HepG2 (cell line): ENCODE data around the gene CERS1. TPM values are rescaled to one million over a fixed set of nuclear protein-coding genes. Genes with fewer than 3 reads are reported as not detected.

Experiments
- BCL6 ChIP-seq: IDR thresholded peaks from 2 replicates; pipeline ENCODE4 v1.6.1; 2016; ENCODE audit warnings: missing genetic modification reagents, missing compliant biosample characterization
- CHD2 ChIP-seq: IDR thresholded peaks from 2 replicates; pipeline ENCODE4 v1.6.1; 2011; ENCODE audit warnings: low read depth, low read length, improper control_type of control experiment
- EZH2 ChIP-seq: conservative IDR thresholded peaks from 2 replicates; pipeline ENCODE4 v1.6.1; 2012; ENCODE audit warnings: mild to moderate bottlenecking, low read depth, low read length, moderate library complexity
- HNRNPH1 ChIP-seq: fragments of 200-400 bp; formaldehyde crosslinking; optimal IDR thresholded peaks from 2 replicates; pipeline ENCODE3; 2017; ENCODE audit warnings: mild to moderate bottlenecking, low read depth, low read length
- ISL2 ChIP-seq: sonication (generic); formaldehyde crosslinking; IDR thresholded peaks from 2 replicates; pipeline ENCODE4 v1.5.0; 2020; ENCODE audit warnings: missing genetic modification reagents
- JUND ChIP-seq: sonication (generic); formaldehyde crosslinking; IDR thresholded peaks from 2 replicates; pipeline ENCODE4 v1.8.0; 2022; ENCODE audit warnings: mild to moderate bottlenecking, missing genetic modification reagents
- KDM2A ChIP-seq: sonication (generic); formaldehyde crosslinking; IDR thresholded peaks from 2 replicates; pipeline ENCODE4 v1.4.0; 2020; ENCODE audit warnings: low read depth, missing genetic modification reagents, borderline replicate concordance
- PCBP2 ChIP-seq: fragments of 200-400 bp; formaldehyde crosslinking; optimal IDR thresholded peaks from 2 replicates; pipeline ENCODE3; 2018; ENCODE audit warnings: low read length, low read depth; ENCODE audit not compliant: poor library complexity, severe bottlenecking
- RARA ChIP-seq: IDR thresholded peaks from 2 replicates; pipeline ENCODE4 v1.6.1; 2016; ENCODE audit warnings: missing genetic modification reagents, missing compliant biosample characterization
- RCOR2 ChIP-seq: IDR thresholded peaks from 2 replicates; pipeline ENCODE4 v1.6.1; 2016; ENCODE audit warnings: missing biosample characterization, missing genetic modification reagents
- SALL1 ChIP-seq: sonication (generic); formaldehyde crosslinking; IDR thresholded peaks from 2 replicates; pipeline ENCODE4 v1.8.0; 2022; ENCODE audit warnings: mild to moderate bottlenecking, missing genetic modification reagents
- SETDB1 ChIP-seq: sonication (generic); formaldehyde crosslinking; IDR thresholded peaks from 2 replicates; pipeline ENCODE4 v1.5.1; 2020; ENCODE audit warnings: missing genetic modification reagents, mild to moderate bottlenecking, borderline replicate concordance
- THAP8 ChIP-seq: sonication (generic); formaldehyde crosslinking; IDR thresholded peaks from 2 replicates; pipeline ENCODE4 v1.5.1; 2020; ENCODE audit warnings: missing genetic modification reagents, mild to moderate bottlenecking, borderline replicate concordance
- ZBTB43 ChIP-seq: sonication (generic); formaldehyde crosslinking; conservative IDR thresholded peaks from 2 replicates; pipeline ENCODE4 v1.4.0; 2020; ENCODE audit warnings: missing genetic modification reagents
- ZFY ChIP-seq: sonication (generic); formaldehyde crosslinking; IDR thresholded peaks from 2 replicates; pipeline ENCODE4 v1.4.0; 2020; ENCODE audit warnings: missing genetic modification reagents
- ZFYVE20 ChIP-seq: sonication (generic); formaldehyde crosslinking; IDR thresholded peaks from 2 replicates; pipeline ENCODE4 v1.8.0; 2023; ENCODE audit warnings: low read depth, mild to moderate bottlenecking, moderate library complexity, missing genetic modification reagents, borderline replicate concordance
- ZIK1 ChIP-seq: sonication (generic); formaldehyde crosslinking; IDR thresholded peaks from 2 replicates; pipeline ENCODE4 v1.5.0; 2020; ENCODE audit warnings: mild to moderate bottlenecking, low read depth, missing genetic modification reagents, borderline replicate concordance
- ZMYM2 ChIP-seq: sonication (generic); formaldehyde crosslinking; IDR thresholded peaks from 2 replicates; pipeline ENCODE4 v1.8.0; 2022; ENCODE audit warnings: mild to moderate bottlenecking, missing genetic modification reagents
- ZNF160 ChIP-seq: sonication (generic); formaldehyde crosslinking; IDR thresholded peaks from 2 replicates; pipeline ENCODE4 v1.8.0; 2022; ENCODE audit warnings: mild to moderate bottlenecking, inconsistent platforms, missing genetic modification reagents
- ZNF17 ChIP-seq: sonication (generic); formaldehyde crosslinking; IDR thresholded peaks from 2 replicates; pipeline ENCODE4 v1.5.0; 2020; ENCODE audit warnings: mild to moderate bottlenecking, missing genetic modification reagents
- ZNF251 ChIP-seq: sonication (generic); formaldehyde crosslinking; IDR thresholded peaks from 2 replicates; pipeline ENCODE4 v1.9.0; 2021; ENCODE audit warnings: mild to moderate bottlenecking, missing genetic modification reagents
- ZNF264 ChIP-seq: sonication (generic); formaldehyde crosslinking; IDR thresholded peaks from 2 replicates; pipeline ENCODE4 v1.4.0; 2020; ENCODE audit warnings: missing genetic modification reagents
- ZNF543 ChIP-seq: sonication (generic); formaldehyde crosslinking; IDR thresholded peaks from 2 replicates; pipeline ENCODE4 v1.4.0; 2020; ENCODE audit warnings: mild to moderate bottlenecking, missing genetic modification reagents
- ZNF549 ChIP-seq: sonication (generic); formaldehyde crosslinking; IDR thresholded peaks from 2 replicates; pipeline ENCODE4 v1.5.0; 2020; ENCODE audit warnings: missing genetic modification reagents
- ZNF652 ChIP-seq: IDR thresholded peaks from 2 replicates; pipeline ENCODE4 v1.6.1; 2016; ENCODE audit warnings: low read depth, borderline replicate concordance
- ZSCAN22 ChIP-seq: sonication (generic); formaldehyde crosslinking; IDR thresholded peaks from 2 replicates; pipeline ENCODE4 v1.4.0; 2020; ENCODE audit warnings: mild to moderate bottlenecking, missing genetic modification reagents
- ZSCAN29 ChIP-seq: sonication (generic); formaldehyde crosslinking; conservative IDR thresholded peaks from 2 replicates; pipeline ENCODE4 v1.4.0; 2020; ENCODE audit warnings: mild to moderate bottlenecking, missing genetic modification reagents
- polyA plus RNA-seq, 8 experiments: library from polyadenylated mRNA; depleted of rRNA in 3 of 8; stranded (reverse) in 7 of 8; unstranded in 1 of 8; fragments of >200 nt; fragmentation: Illumina TruSeq in 4 of 8; extraction: Trizol in 4 of 8; gene quantifications; 2 replicates each; pipeline versions ENCODE4 v1.2.1 to v1.2.3, GENCODE V29; 2011 to 2016; ENCODE audit warnings: low read depth in 4 of 8, missing spikeins in 1 of 8, mixed read lengths in 1 of 8; ENCODE audit not compliant: insufficient read depth in 1 of 8
- total RNA-seq, 5 experiments: library from RNA; depleted of rRNA; stranded (reverse); fragments of >200 nt; fragmentation: Illumina TruSeq; extraction: Trizol; gene quantifications; 2 replicates each; pipeline ENCODE4 v1.2.3, GENCODE V29; 2016; ENCODE audit warnings: low read depth in 1 of 5
- TF ChIP-seq, protein P1 (sequence below): sonication (generic); formaldehyde crosslinking; IDR thresholded peaks from 2 replicates; pipeline ENCODE4 v1.4.0; 2020; ENCODE audit warnings: missing genetic modification reagents; ENCODE audit errors: not compliant biosample characterization
- TF ChIP-seq, protein P2 (sequence below): IDR thresholded peaks from 2 replicates; pipeline ENCODE4 v1.6.1; 2016; ENCODE audit warnings: low read depth

The CERS1 gene
- total and polyA plus RNA-seq, 2 of the 13 experiments (the other 11 are each of a cell fraction or from before 2014, with no cell fraction given), result 4.6 to 9.8 TPM

DNA sequence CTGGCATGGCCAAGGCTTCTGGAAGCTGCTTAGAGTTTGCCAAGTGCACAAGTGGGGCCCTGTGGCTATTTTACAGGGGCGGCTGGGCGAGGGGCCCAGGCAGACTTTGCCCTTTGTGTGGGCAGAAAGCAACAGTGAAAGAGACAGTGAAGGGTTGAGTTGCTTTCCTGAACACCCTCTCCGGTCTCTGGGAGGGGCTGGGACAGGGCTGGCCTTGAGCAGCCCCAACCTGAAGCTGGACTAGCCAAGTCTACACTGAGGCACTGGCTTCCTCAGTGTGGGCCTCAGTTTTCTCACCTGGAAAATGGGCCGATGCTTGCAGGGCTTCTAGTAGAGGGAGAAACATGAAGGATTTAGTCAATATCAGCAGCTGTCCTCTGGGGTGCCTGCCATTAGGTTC lies 47.5 kb upstream of the CERS1 start (continued):
- TF ChIP-seq ZMYM2, result peak; percentile 79; the same call in 1 of the 2 replicates
- TF ChIP-seq RARA, result 0 out of 2 replicates have a peak, but pooled peaks have one; percentile 5
- no peak for TF ChIP-seq BCL6 (CRISPR knock-in tag)
- peak; percentile 78; the same call in 1 of the 2 replicates for TF ChIP-seq RCOR2 (CRISPR knock-in tag)
- TF ChIP-seq EZH2, result no peak
- TF ChIP-seq CHD2, result no peak
- TF ChIP-seq, protein P1, sequence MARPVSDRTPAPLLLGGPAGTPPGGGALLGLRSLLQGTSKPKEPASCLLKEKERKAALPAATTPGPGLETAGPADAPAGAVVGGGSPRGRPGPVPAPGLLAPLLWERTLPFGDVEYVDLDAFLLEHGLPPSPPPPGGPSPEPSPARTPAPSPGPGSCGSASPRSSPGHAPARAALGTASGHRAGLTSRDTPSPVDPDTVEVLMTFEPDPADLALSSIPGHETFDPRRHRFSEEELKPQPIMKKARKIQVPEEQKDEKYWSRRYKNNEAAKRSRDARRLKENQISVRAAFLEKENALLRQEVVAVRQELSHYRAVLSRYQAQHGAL (CRISPR knock-in tag), result no peak
- TF ChIP-seq ZNF264 (CRISPR knock-in tag), result no peak
- TF ChIP-seq ZNF652 (CRISPR knock-in tag), result no peak
- no peak for TF ChIP-seq JUND (CRISPR knock-in tag)
- 0 out of 2 replicates have a peak, but pooled peaks have one; percentile 18 for TF ChIP-seq KDM2A
- no peak for TF ChIP-seq ZFY (CRISPR knock-in tag)
- no peak for TF ChIP-seq SETDB1 (CRISPR knock-in tag)
- no peak for TF ChIP-seq THAP8 (CRISPR knock-in tag)
- TF ChIP-seq ZSCAN29, result 0 out of 2 replicates have a peak, but pooled peaks have one; percentile 41
- no peak for TF ChIP-seq PCBP2
- no peak for TF ChIP-seq ZSCAN22 (CRISPR knock-in tag)
- no peak for TF ChIP-seq ZNF549 (CRISPR knock-in tag)
- TF ChIP-seq ZFYVE20 (CRISPR knock-in tag), result no peak
- peak; percentile 92 for TF ChIP-seq ZNF543 (CRISPR knock-in tag)
- TF ChIP-seq ISL2 (CRISPR knock-in tag), result 0 out of 2 replicates have a peak, but pooled peaks have one; percentile 16
- 0 out of 2 replicates have a peak, but pooled peaks have one; percentile 13 for TF ChIP-seq SALL1 (CRISPR knock-in tag)
- no peak for TF ChIP-seq HNRNPH1
- TF ChIP-seq ZBTB43, result no peak
- TF ChIP-seq ZIK1, result no peak
- TF ChIP-seq, protein P2, sequence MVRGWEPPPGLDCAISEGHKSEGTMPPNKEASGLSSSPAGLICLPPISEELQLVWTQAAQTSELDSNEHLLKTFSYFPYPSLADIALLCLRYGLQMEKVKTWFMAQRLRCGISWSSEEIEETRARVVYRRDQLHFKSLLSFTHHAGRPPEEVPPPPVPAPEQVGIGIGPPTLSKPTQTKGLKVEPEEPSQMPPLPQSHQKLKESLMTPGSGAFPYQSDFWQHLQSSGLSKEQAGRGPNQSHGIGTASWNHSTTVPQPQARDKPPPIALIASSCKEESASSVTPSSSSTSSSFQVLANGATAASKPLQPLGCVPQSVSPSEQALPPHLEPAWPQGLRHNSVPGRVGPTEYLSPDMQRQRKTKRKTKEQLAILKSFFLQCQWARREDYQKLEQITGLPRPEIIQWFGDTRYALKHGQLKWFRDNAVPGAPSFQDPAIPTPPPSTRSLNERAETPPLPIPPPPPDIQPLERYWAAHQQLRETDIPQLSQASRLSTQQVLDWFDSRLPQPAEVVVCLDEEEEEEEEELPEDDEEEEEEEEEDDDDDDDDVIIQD (CRISPR knock-in tag), result no peak
- no peak for TF ChIP-seq ZNF160 (CRISPR knock-in tag)
- TF ChIP-seq ZNF251 (CRISPR knock-in tag), result no peak
- TF ChIP-seq ZNF17, result no peak
